Measurements from ENCODE around the gene PIAS4. TPM values are rescaled to one million over a fixed set of nuclear protein-coding genes. Genes with fewer than 3 reads are reported as not detected.

The PIAS4 gene
- total and polyA plus RNA-seq, 2 of the 13 experiments (the other 11 are each of a cell fraction or from before 2014, with no cell fraction given) = 9.0 to 20.1 TPM

GRCh38 chr19:4015705-4016402 is 8.3 kb downstream of the PIAS4 start:
- Histone ChIP-seq H3K4me3 (replicated peaks in 1 of 3; ENCODE audit: insufficient read depth in 1 of 3, low read depth in 2 of 3, low read length in 3 of 3) (no peak overlapping the region), H3K4me1 (ENCODE audit: insufficient read depth, low read length) (no peaks in the 10 kb centered on the region), H3K27ac (ENCODE audit: extremely low read length, insufficient read depth, low read length) (no peak overlapping the region), H3K4me2 (ENCODE audit: low read depth, low read length) (no peak overlapping the region), H3K79me2 (ENCODE audit: insufficient read depth, low read length) (peaks cover 11% of the 10 kb centered on the region), H3K27me3 (ENCODE audit: control insufficient read depth in 1 of 2, insufficient read depth in 2 of 2, low read length in 2 of 2) (no peaks in the 10 kb centered on the region), H3K36me3 (replicated peaks in 1 of 2; ENCODE audit: control insufficient read depth in 1 of 2, insufficient read depth in 2 of 2, low read length in 2 of 2) (peaks cover 22 to 29% of the 10 kb centered on the region in 2 experiments; a peak in 4 of 5 replicates), H2AFZ (ENCODE audit: low read length) (no peak overlapping the region), H3K9me3 (ENCODE audit: low read length) (no peaks in the 10 kb centered on the region), H3K9ac (ENCODE audit: insufficient read depth, low read depth, low read length) (no peak overlapping the region), H4K20me1 (ENCODE audit: insufficient read depth, low read length) (0 out of 2 replicates have a peak, but pooled peaks cover 5% of the 10 kb centered on the region)
- no peak for ATAC-seq
- in situ Hi-C loops (cut with HindIII; ENCODE audit: extremely low pct_ligation_motif_present, low pct_unique_long_range_greater_than_20kb) = no loop called here
- BruUV-seq (replicated peaks) = no TSS peak
- WGBS (ENCODE audit: low lambda C conversion rate) = 96% methylated on average over 26 of the region's 37 CpGs
- ChIA-PET POLR2A (no interaction called here), CTCF (ENCODE audit: low intra/inter-chr PET ratio, low total read pairs) (no interaction called here)
- no peak for DNase-seq (ENCODE audit: low spot score)
- no peak for FAIRE-seq
- intact Hi-C loops (cut with micrococcal nuclease; ENCODE audit: unreplicated experiment) = no loop called here
- no peak for TF ChIP-seq CBFB (CRISPR knock-in tag; IDR thresholded peaks at IDR 0.05)
- TF ChIP-seq THRA (CRISPR knock-in tag; IDR thresholded peaks at IDR 0.05; ENCODE audit: borderline replicate concordance) = no peak
- TF ChIP-seq NFATC3 (CRISPR knock-in tag; IDR thresholded peaks at IDR 0.05) = no peak
- TF ChIP-seq FOSL1 (CRISPR knock-in tag; IDR thresholded peaks at IDR 0.05; ENCODE audit: borderline replicate concordance) = no peak
- peak; percentile 32; the same call in 1 of the 2 replicates for TF ChIP-seq RBFOX2 (IDR thresholded peaks at IDR 0.05; ENCODE audit: low read depth, low read length)
- peak; percentile 29 for TF ChIP-seq AGO2 (optimal IDR thresholded peaks at IDR 0.05; ENCODE audit: low read depth, low read length)
- TF ChIP-seq, protein P1, sequence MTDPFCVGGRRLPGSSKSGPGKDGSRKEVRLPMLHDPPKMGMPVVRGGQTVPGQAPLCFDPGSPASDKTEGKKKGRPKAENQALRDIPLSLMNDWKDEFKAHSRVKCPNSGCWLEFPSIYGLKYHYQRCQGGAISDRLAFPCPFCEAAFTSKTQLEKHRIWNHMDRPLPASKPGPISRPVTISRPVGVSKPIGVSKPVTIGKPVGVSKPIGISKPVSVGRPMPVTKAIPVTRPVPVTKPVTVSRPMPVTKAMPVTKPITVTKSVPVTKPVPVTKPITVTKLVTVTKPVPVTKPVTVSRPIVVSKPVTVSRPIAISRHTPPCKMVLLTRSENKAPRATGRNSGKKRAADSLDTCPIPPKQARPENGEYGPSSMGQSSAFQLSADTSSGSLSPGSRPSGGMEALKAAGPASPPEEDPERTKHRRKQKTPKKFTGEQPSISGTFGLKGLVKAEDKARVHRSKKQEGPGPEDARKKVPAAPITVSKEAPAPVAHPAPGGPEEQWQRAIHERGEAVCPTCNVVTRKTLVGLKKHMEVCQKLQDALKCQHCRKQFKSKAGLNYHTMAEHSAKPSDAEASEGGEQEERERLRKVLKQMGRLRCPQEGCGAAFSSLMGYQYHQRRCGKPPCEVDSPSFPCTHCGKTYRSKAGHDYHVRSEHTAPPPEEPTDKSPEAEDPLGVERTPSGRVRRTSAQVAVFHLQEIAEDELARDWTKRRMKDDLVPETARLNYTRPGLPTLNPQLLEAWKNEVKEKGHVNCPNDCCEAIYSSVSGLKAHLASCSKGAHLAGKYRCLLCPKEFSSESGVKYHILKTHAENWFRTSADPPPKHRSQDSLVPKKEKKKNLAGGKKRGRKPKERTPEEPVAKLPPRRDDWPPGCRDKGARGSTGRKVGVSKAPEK (CRISPR knock-in tag; IDR thresholded peaks at IDR 0.05; ENCODE audit: borderline replicate concordance) = no peak
- TF ChIP-seq ZSCAN25 (CRISPR knock-in tag; IDR thresholded peaks at IDR 0.05) = no peak

Measured in HepG2 (cell line).